Fibroblast of villous mesenchyme (primary cell): ENCODE measurements around the gene BMP10. TPM values are rescaled to one million over a fixed set of nuclear protein-coding genes. Genes with fewer than 3 reads are reported as not detected.

Source experiments
- DNase-seq: peaks from one replicate; pipeline ENCODE4 v3.0.0-alpha.2; 2010; ENCODE audit warnings: low read depth
- H3K4me3 ChIP-seq: 2 replicates; pipeline ENCODE4 v1.5.1; 2011; ENCODE audit warnings: low read depth, mild to moderate bottlenecking, low read length
- CTCF ChIP-seq: IDR thresholded peaks from 2 replicates; pipeline ENCODE4 v1.5.1; 2012; ENCODE audit warnings: low read depth, mild to moderate bottlenecking, low read length; ENCODE audit not compliant: insufficient read depth
- total RNA-seq: library from RNA; depleted of rRNA; stranded (reverse); fragments of >200 nt; gene quantifications from 2 replicates; pipeline ENCODE4 v1.2.3, GENCODE V29; 2012

Gene BMP10
- total RNA-seq, result not detected in 2 replicates

GRCh38 chr2:68871159-68871764 lies at the start of gene BMP10:
Gene BMP10 (minus strand): TSS chr2:68871397. CDS start chr2:68871358, 39 bp downstream.
- no peak for TF ChIP-seq CTCF
- no peak within 1 kb of the TSS for H3K4me3 ChIP-seq
- DNase-seq, result peak; percentile 51

- TF ChIP-seq CTCF, result no peak
- DNase-seq, result no peak
- no peak overlapping the region for H3K4me3 ChIP-seq
Measured at GRCh38 chr2:68920481-68921170, 49.4 kb upstream of the BMP10 start.

GRCh38 chr2:68918497-68918896 lies 47.3 kb upstream of the BMP10 start:
- TF ChIP-seq CTCF, result no peak
- DNase-seq, result no peak
- H3K4me3 ChIP-seq, result no peak overlapping the region

GRCh38 chr2:68917034-68917718 lies 46.0 kb upstream of the BMP10 start:
- DNase-seq, result no peak
- TF ChIP-seq CTCF, result no peak
- no peak overlapping the region for H3K4me3 ChIP-seq

- TF ChIP-seq CTCF, result no peak
- H3K4me3 ChIP-seq, result no peak overlapping the region
- no peak for DNase-seq
Measured at GRCh38 chr2:68916226-68916625, 45.0 kb upstream of the BMP10 start.

- no peak overlapping the region for H3K4me3 ChIP-seq
- DNase-seq, result no peak
- no peak for TF ChIP-seq CTCF
Measured at GRCh38 chr2:68915393-68915792, 44.2 kb upstream of the BMP10 start.
